Mesendoderm (in vitro differentiated cells): ENCODE data around the gene TFAP2C.
A peak's percentile ranks its signal among the peaks of the same experiment; 100 is the strongest.

Experiments
- DNase-seq: peaks from one replicate; pipeline ENCODE4 v3.0.0; 2013
- H2AK5ac ChIP-seq: 2 replicates; pipeline ENCODE4 v1.6.1; 2013; ENCODE audit warnings: low read length, inconsistent platforms
- H2BK120ac ChIP-seq: 2 replicates; pipeline ENCODE4 v1.6.1; 2013; ENCODE audit warnings: low read depth, mild to moderate bottlenecking, low read length, moderate library complexity, mixed read lengths
- H2BK15ac ChIP-seq: replicated peaks from 2 replicates; pipeline ENCODE4 v1.6.1; 2013; ENCODE audit warnings: low read depth, mild to moderate bottlenecking, moderate library complexity
- H2BK5ac ChIP-seq: 2 replicates; pipeline ENCODE4 v1.6.1; 2013; ENCODE audit warnings: low read length, inconsistent platforms
- H3K18ac ChIP-seq: 2 replicates; pipeline ENCODE4 v1.6.1; 2013; ENCODE audit warnings: mild to moderate bottlenecking, low read length, mixed read lengths
- H3K23ac ChIP-seq: one replicate; pipeline ENCODE4 v1.6.1; 2013; ENCODE audit warnings: low read length
- H3K27ac ChIP-seq: 2 replicates; pipeline ENCODE4 v1.5.1; 2013; ENCODE audit warnings: low read depth, mild to moderate bottlenecking, inconsistent platforms, low read length, moderate library complexity
- H3K27me3 ChIP-seq: 2 replicates; pipeline ENCODE4 v1.6.1; 2013; ENCODE audit warnings: low read length, control low read depth, mild to moderate bottlenecking, inconsistent platforms; ENCODE audit not compliant: insufficient read depth, poor library complexity
- H3K36me3 ChIP-seq: 2 replicates; pipeline ENCODE4 v1.6.1; 2013; ENCODE audit warnings: low read length, inconsistent platforms; ENCODE audit not compliant: control insufficient read depth, insufficient read depth
- H3K4ac ChIP-seq: one replicate; pipeline ENCODE4 v1.6.1; 2013; ENCODE audit warnings: low read depth, mild to moderate bottlenecking, low read length, moderate library complexity
- H3K4me1 ChIP-seq: 2 replicates; pipeline ENCODE4 v1.6.1; 2013; ENCODE audit warnings: low read depth, low read length, inconsistent platforms; ENCODE audit not compliant: control insufficient read depth
- H3K4me2 ChIP-seq: 2 replicates; pipeline ENCODE4 v1.6.1; 2013; ENCODE audit warnings: low read length
- H3K4me3 ChIP-seq: 2 replicates; pipeline ENCODE4 v1.5.1; 2013; ENCODE audit warnings: mild to moderate bottlenecking, low read length
- H3K56ac ChIP-seq: one replicate; pipeline ENCODE4 v1.6.1; 2013; ENCODE audit warnings: low read length
- H3K79me1 ChIP-seq: 2 replicates; pipeline ENCODE4 v1.6.1; 2013; ENCODE audit warnings: low read length, inconsistent platforms
- H3K79me2 ChIP-seq: 2 replicates; pipeline ENCODE4 v1.6.1; 2013; ENCODE audit warnings: mild to moderate bottlenecking, low read length; ENCODE audit not compliant: control insufficient read depth, insufficient read depth
- H3K9ac ChIP-seq: 2 replicates; pipeline ENCODE4 v1.6.1; 2013; ENCODE audit warnings: low read length, inconsistent platforms
- H4K5ac ChIP-seq: one replicate; pipeline ENCODE4 v1.6.1; 2013; ENCODE audit warnings: low read length
- H4K8ac ChIP-seq: one replicate; pipeline ENCODE4 v1.6.1; 2013; ENCODE audit warnings: low read depth, mild to moderate bottlenecking, control low read depth, low read length, moderate library complexity
- WGBS: extraction: QIAGEN DNeasy Blood & Tissue Kit; methylation state at CpG from one replicate; pipeline ENCODE4 v1.1.7; 2013; ENCODE audit warnings: low lambda C conversion rate, missing lambda C conversion rate; ENCODE audit not compliant: insufficient coverage; ENCODE audit errors: extremely low coverage; 5-methylcytosine and 5-hydroxymethylcytosine counted together

The TFAP2C gene

DNA sequence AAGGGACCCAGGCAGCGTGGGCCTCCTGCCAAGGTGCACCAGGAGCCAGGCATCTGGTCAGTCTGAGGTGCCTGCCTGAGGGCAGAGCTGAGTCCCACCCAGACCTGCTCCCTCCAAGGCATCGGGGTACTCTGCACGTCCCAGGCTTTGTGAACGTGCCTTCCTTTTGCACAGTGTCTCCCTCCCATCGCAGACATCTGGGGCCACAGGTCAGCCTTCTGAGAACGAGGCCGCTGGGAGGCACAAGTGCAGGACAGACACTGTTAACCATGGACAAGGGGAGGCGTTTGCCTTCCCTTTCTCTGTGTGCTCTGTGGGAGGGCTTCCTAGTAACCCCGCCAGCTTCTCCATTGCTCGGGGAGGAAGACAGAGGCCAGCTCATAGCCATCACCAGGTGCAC lies 47.6 kb downstream of the TFAP2C start:
- no CpG with 5 or more reads among the region's 10 CpGs for WGBS
- peak overlapping the region; percentile 7 for H3K56ac ChIP-seq
- H4K5ac ChIP-seq = no peak overlapping the region
- no peak overlapping the region for H3K9ac ChIP-seq
- H2BK15ac ChIP-seq = no peak overlapping the region
- no peak overlapping the region for H2BK5ac ChIP-seq
- H3K4ac ChIP-seq = no peak overlapping the region
- peak overlapping the region; percentile 45 for H3K23ac ChIP-seq
- H3K79me1 ChIP-seq = no peaks in the 10 kb centered on the region
- H2BK120ac ChIP-seq = no peak overlapping the region
- H4K8ac ChIP-seq = no peak overlapping the region
- no peaks in the 10 kb centered on the region for H3K4me1 ChIP-seq
- no peaks in the 10 kb centered on the region for H3K79me2 ChIP-seq
- H3K27me3 ChIP-seq = no peaks in the 10 kb centered on the region
- no peak overlapping the region for H3K4me3 ChIP-seq
- H3K36me3 ChIP-seq = no peaks in the 10 kb centered on the region
- no peak overlapping the region for H3K18ac ChIP-seq
- no peak overlapping the region for H3K4me2 ChIP-seq
- H3K27ac ChIP-seq = no peak overlapping the region
- no peak overlapping the region for H2AK5ac ChIP-seq
- no peak for DNase-seq

DNA sequence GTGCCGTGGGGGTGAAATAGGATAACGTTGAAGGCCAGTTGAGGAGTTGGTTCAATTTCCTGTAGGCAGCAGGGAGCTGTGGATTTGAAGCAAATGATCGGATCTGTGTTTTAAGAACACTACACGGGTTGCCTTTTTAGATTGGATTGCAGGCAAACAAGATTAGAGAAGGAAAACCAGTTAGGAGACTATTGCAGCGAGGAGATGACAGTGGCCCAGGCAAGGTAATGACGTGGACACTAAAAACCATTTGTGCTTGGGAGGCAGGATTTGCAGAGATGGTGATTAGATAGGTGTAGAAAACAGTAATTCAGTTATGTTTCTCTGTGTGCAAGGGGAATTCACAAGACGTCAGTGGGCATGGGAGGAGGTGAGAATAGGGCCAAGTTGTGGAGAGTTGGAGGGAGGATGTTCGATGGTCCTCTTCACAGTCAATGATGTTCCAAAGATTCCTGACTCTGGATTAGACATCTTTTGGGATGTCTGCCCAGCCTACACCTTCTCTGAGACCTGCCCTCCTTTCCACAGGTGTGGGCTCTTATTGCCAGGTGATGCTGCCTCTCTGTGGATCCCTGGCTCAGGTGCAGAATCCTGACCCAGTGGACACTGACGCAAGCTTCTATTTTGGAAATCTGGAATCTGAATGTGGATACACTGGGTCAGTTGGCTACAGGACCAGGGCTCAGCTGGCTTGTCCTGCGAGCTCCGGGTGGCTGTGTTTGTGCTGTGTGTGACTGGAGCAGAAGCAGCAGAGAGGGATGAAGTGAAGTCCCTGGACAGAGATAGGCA lies 54.2 kb downstream of the TFAP2C start:
- H2BK5ac ChIP-seq = no peak overlapping the region
- no peak overlapping the region for H3K56ac ChIP-seq
- H3K18ac ChIP-seq = no peak overlapping the region
- H4K5ac ChIP-seq = no peak overlapping the region
- no peak overlapping the region for H2AK5ac ChIP-seq
- H3K79me2 ChIP-seq = no peaks in the 10 kb centered on the region
- WGBS = no CpG with 5 or more reads among the region's 11 CpGs
- no peak overlapping the region for H3K27ac ChIP-seq
- no peak overlapping the region for H4K8ac ChIP-seq
- H3K4me3 ChIP-seq = no peak overlapping the region
- H2BK15ac ChIP-seq = no peak overlapping the region
- H3K27me3 ChIP-seq = no peaks in the 10 kb centered on the region
- no peak overlapping the region for H2BK120ac ChIP-seq
- H3K9ac ChIP-seq = no peak overlapping the region
- H3K4me1 ChIP-seq = no peaks in the 10 kb centered on the region
- H3K4ac ChIP-seq = no peak overlapping the region
- peak; percentile 18 for DNase-seq
- H3K36me3 ChIP-seq = no peaks in the 10 kb centered on the region
- H3K79me1 ChIP-seq = no peaks in the 10 kb centered on the region
- H3K23ac ChIP-seq = no peak overlapping the region
- no peak overlapping the region for H3K4me2 ChIP-seq

DNA sequence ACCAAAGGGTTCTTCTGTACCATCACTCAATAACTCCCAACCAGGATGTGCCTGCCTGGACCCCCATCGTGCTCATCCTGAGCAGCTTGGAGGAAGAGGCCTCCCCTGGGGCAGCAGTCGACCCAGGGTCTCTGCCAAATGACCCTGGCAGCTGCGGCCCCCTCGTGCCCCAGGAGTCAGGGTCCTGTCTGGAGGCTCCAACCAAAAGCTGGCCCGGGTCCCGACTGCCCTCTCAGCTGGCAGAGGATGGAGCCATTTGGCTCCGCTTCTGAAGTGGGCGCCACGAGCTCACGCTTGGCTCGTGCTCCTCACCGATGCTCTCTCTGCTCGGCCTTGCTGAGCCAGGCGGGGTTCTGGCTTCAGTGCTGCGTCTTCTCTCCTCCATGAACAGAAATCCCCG lies 56.8 kb downstream of the TFAP2C start:
- no peak overlapping the region for H3K56ac ChIP-seq
- H3K4me1 ChIP-seq = no peaks in the 10 kb centered on the region
- H2BK120ac ChIP-seq = no peak overlapping the region
- H3K79me2 ChIP-seq = no peaks in the 10 kb centered on the region
- H4K5ac ChIP-seq = no peak overlapping the region
- H2AK5ac ChIP-seq = no peak overlapping the region
- H3K79me1 ChIP-seq = no peaks in the 10 kb centered on the region
- H3K36me3 ChIP-seq = no peaks in the 10 kb centered on the region
- H3K27ac ChIP-seq = no peak overlapping the region
- no CpG with 5 or more reads among the region's 16 CpGs for WGBS
- no peak overlapping the region for H3K18ac ChIP-seq
- no peak overlapping the region for H2BK15ac ChIP-seq
- no peak for DNase-seq
- no peaks in the 10 kb centered on the region for H3K27me3 ChIP-seq
- H3K4ac ChIP-seq = no peak overlapping the region
- no peak overlapping the region for H4K8ac ChIP-seq
- H3K9ac ChIP-seq = no peak overlapping the region
- H3K23ac ChIP-seq = no peak overlapping the region
- no peak overlapping the region for H3K4me2 ChIP-seq
- no peak overlapping the region for H3K4me3 ChIP-seq
- no peak overlapping the region for H2BK5ac ChIP-seq

DNA sequence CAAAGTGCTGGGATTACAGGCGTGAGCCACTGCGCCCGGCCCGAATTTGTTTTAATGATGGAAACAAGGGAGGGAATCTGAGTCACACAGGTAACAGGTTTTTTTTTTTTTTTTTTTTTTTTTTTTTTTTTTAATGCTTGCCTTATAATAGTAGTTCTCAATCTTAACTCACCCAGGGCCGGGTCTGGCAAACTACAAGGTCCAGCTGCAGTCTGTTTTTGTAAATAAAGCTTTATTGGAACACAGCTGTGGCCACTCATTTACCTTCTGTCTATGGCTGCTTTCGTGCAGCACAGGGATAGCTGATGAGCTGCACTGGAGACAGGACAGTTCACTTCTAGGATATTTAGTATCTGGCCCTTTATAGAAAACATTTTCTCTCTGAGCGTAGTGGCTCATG lies 58.0 kb downstream of the TFAP2C start:
- Histone ChIP-seq H3K56ac (no peak overlapping the region), H3K27ac (no peak overlapping the region), H4K8ac (no peak overlapping the region), H3K27me3 (no peaks in the 10 kb centered on the region), H2BK15ac (no peak overlapping the region), H3K4ac (no peak overlapping the region), H2BK120ac (no peak overlapping the region), H2AK5ac (no peak overlapping the region), H3K18ac (no peak overlapping the region), H3K9ac (no peak overlapping the region), H3K79me1 (no peaks in the 10 kb centered on the region), H3K4me3 (no peak overlapping the region), H3K4me1 (no peaks in the 10 kb centered on the region), H4K5ac (no peak overlapping the region), H3K36me3 (no peaks in the 10 kb centered on the region), H3K79me2 (no peaks in the 10 kb centered on the region), H3K4me2 (no peak overlapping the region), H3K23ac (no peak overlapping the region), H2BK5ac (no peak overlapping the region)
- WGBS = no CpG with 5 or more reads among the region's 7 CpGs
- no peak for DNase-seq

DNA sequence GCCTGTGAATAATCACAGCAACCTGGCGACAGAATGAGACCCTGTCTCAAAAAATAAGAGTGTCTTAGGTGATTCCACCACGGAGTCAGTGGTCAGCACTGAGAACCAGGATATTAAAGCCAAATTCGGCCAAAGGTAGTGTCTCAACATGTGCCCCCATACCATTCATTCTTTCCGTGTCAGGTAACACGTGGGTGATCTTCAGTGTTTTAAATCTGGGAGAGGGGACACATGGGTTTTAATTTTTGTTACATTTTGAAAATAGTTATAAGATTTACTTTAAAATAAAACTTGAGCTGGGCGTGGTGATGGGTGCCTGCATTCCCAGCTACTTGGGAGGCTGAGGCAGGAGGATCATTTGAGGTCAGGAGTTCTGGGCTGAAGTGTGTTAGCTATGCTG lies 59.0 kb downstream of the TFAP2C start:
- no peak overlapping the region for H2BK15ac ChIP-seq
- no peaks in the 10 kb centered on the region for H3K36me3 ChIP-seq
- no peak overlapping the region for H3K9ac ChIP-seq
- H3K4me1 ChIP-seq = no peaks in the 10 kb centered on the region
- no peak overlapping the region for H3K18ac ChIP-seq
- H3K79me2 ChIP-seq = no peaks in the 10 kb centered on the region
- no peak overlapping the region for H4K5ac ChIP-seq
- H3K27me3 ChIP-seq = no peaks in the 10 kb centered on the region
- no peak overlapping the region for H3K27ac ChIP-seq
- no peak overlapping the region for H3K4me3 ChIP-seq
- no peak overlapping the region for H2BK5ac ChIP-seq
- no CpG with 5 or more reads among the region's 6 CpGs for WGBS
- no peak for DNase-seq
- no peak overlapping the region for H4K8ac ChIP-seq
- no peak overlapping the region for H2AK5ac ChIP-seq
- no peak overlapping the region for H2BK120ac ChIP-seq
- H3K23ac ChIP-seq = no peak overlapping the region
- H3K56ac ChIP-seq = no peak overlapping the region
- no peak overlapping the region for H3K4ac ChIP-seq
- H3K79me1 ChIP-seq = no peaks in the 10 kb centered on the region
- H3K4me2 ChIP-seq = no peak overlapping the region
